Testis (tissue), 3 donors: ENCODE measurements around the gene RETREG3. TPM values are rescaled to one million over a fixed set of nuclear protein-coding genes. Genes with fewer than 3 reads are reported as not detected.
"Not testable (repeated sequence)": the region's sequence is repeated elsewhere in the genome, so short reads cannot be mapped to it uniquely, and the experiment has no call there.

Experiments used
- DNase-seq: peaks from one replicate; pipeline ENCODE4 v3.0.0-alpha.2; 2019
- H3K27ac ChIP-seq, 2 donors: fragments of 200-600 bp; sonication (generic); one replicate each; pipeline ENCODE4 v1.5.1; 2019
- H3K27me3 ChIP-seq: fragments of 200-600 bp; sonication (generic); one replicate; pipeline ENCODE4 v1.5.1; 2019
- H3K36me3 ChIP-seq: fragments of 200-600 bp; sonication (generic); one replicate; pipeline ENCODE4 v1.5.1; 2017; ENCODE audit warnings: low read depth; ENCODE audit errors: missing control alignments
- H3K4me1 ChIP-seq: fragments of 200-600 bp; sonication (generic); one replicate; pipeline ENCODE4 v1.5.1; 2019
- H3K4me3 ChIP-seq, 2 donors: fragments of 200-600 bp; sonication (generic); one replicate each; pipeline ENCODE4 v1.5.1; 2017 to 2019
- H3K9me3 ChIP-seq: fragments of 200-600 bp; sonication (generic); one replicate; pipeline ENCODE4 v1.5.1; 2017
- CTCF ChIP-seq, 3 experiments: fragments of 450-650 bp in 2 of 3; fragments of 200-600 bp in 1 of 3; sonication (generic) in 1 of 3; IDR thresholded peaks; one replicate each; pipeline ENCODE4 v1.5.1; 2016 to 2019; ENCODE audit warnings: antibody characterized with exemption in 3 of 3, mild to moderate bottlenecking in 2 of 3, moderate library complexity in 1 of 3
- POLR2A ChIP-seq: fragments of 450-650 bp; IDR thresholded peaks from one replicate; pipeline ENCODE4 v1.6.1; 2017; ENCODE audit warnings: antibody characterized with exemption, mild to moderate bottlenecking, moderate library complexity
- WGBS, 2 donors: methylation state at CpG; one replicate each; pipeline ENCODE4 v1.1.5; 2018; 5-methylcytosine and 5-hydroxymethylcytosine counted together
- intact Hi-C: fragments of 100-400 bp; cut with DNase I; formaldehyde crosslinking; loops from one replicate; pipeline ENCODE4 v1.15.1; 2023; ENCODE audit warnings: low total_unique reads
- polyA plus RNA-seq: library from polyadenylated mRNA; stranded (reverse); fragments of 350-450 nt; fragmentation: Illumina TruSeq; extraction: RNeasy Lipid Tissue Mini Kit (QIAGEN cat#74804); gene quantifications from one replicate; pipeline ENCODE4 v1.2.3, GENCODE V29; 2014; ENCODE audit warnings: low read depth, low replicate concordance; ENCODE audit not compliant: insufficient read depth
- total RNA-seq, 2 donors: library from RNA; depleted of rRNA; stranded (reverse); fragments of >200 nt; gene quantifications; one replicate each; pipeline ENCODE4 v1.2.3, GENCODE V29; 2016

RETREG3 gene
- total and polyA plus RNA-seq, 3 donors from 2014 or later, result 62.3 to 154 (median 140) TPM

- TF ChIP-seq POLR2A (no peak), CTCF (IDR thresholded peaks at IDR 0.05) (no peak)
- peak; percentile 59 for DNase-seq
- intact Hi-C loops, result no loop called here
These were observed 55.3 kb downstream of the RETREG3 start for GRCh38 chr17:42553866-42554249.

GRCh38 chr17:42553161-42553818 is 55.9 kb downstream of the RETREG3 start:
- Histone ChIP-seq H3K36me3 (no peaks in the 10 kb centered on the region), H3K4me1 (peaks cover 18% of the 10 kb centered on the region), H3K27me3 (no peaks in the 10 kb centered on the region), H3K4me3 (no peak overlapping the region), H3K9me3 (no peaks in the 10 kb centered on the region), H3K27ac (peak overlapping the region; percentile 8 to 86)
- intact Hi-C loops, result no loop called here
- 30 to 47% methylated on average over 23 to 45 of the region's 45 CpGs for WGBS, 2 donors
- TF ChIP-seq CTCF (IDR thresholded peaks at IDR 0.05) (peak in 1 of 3 experiments; percentile 2), POLR2A (no peak)
- DNase-seq, result peak; percentile 83

More at GRCh38 chr17:42553866-42554249, 55.3 kb downstream of the RETREG3 start:
- Histone ChIP-seq H3K36me3 (no peaks in the 10 kb centered on the region), H3K9me3 (no peaks in the 10 kb centered on the region), H3K27me3 (no peaks in the 10 kb centered on the region), H3K4me1 (peaks cover 18% of the 10 kb centered on the region), H3K4me3 (peak overlapping the region; percentile 81 to 83), H3K27ac (peak overlapping the region; percentile 79 to 86)
- 22 to 29% methylated on average over 10 to 15 of the region's 16 CpGs for WGBS, 2 donors

GRCh38 chr17:42552736-42553135 is 56.4 kb downstream of the RETREG3 start, which contains the start of gene HSD17B1:
Gene HSD17B1 (plus strand): TSS chr17:42552923. CDS start chr17:42552934, 11 bp downstream.
- DNase-seq, H3K9me3 ChIP-seq, H3K27me3 ChIP-seq, intact Hi-C loops, H3K36me3 ChIP-seq: not testable (repeated sequence)
- WGBS, 2 donors, result 63 to 64% methylated on average over 10 to 15 of the region's 15 CpGs
- Histone ChIP-seq H3K27ac (peak within 1 kb of the TSS; percentile 8 to 86), H3K4me3 (peak within 1 kb of the TSS in 1 of 2 donors; percentile 83), H3K4me1 (peaks cover 18% of the 10 kb centered on the region)

GRCh38 chr17:42548993-42549755 is 60.0 kb downstream of the RETREG3 start:
- no peaks in the 10 kb centered on the region for H3K36me3 ChIP-seq
- H3K4me3 ChIP-seq, result no peak overlapping the region
- 80% methylated on average over 13 to 14 of the region's 14 CpGs for WGBS, 2 donors
- intact Hi-C loops, result no loop called here
- no peaks in the 10 kb centered on the region for H3K9me3 ChIP-seq
- H3K4me1 ChIP-seq, result peaks cover 17% of the 10 kb centered on the region
- H3K27ac ChIP-seq, result no peak overlapping the region
- TF ChIP-seq CTCF (IDR thresholded peaks at IDR 0.05) (no peak), POLR2A (no peak)
- no peak for DNase-seq
- H3K27me3 ChIP-seq, result no peaks in the 10 kb centered on the region

- 51% methylated on average over 26 to 64 of the region's 74 CpGs for WGBS, 2 donors
- intact Hi-C loops, result no loop called here
- Histone ChIP-seq H3K4me1 (peaks cover 12% of the 10 kb centered on the region), H3K27ac (no peak overlapping the region), H3K27me3 (no peaks in the 10 kb centered on the region), H3K4me3 (peak overlapping the region; percentile 18 to 58), H3K9me3 (no peaks in the 10 kb centered on the region), H3K36me3 (no peaks in the 10 kb centered on the region)
- DNase-seq, result no peak
- TF ChIP-seq CTCF (IDR thresholded peaks at IDR 0.05) (no peak), POLR2A (no peak)
These were observed 60.9 kb downstream of the RETREG3 start for GRCh38 chr17:42548070-42548837.
